C4-2B (cell line): Measurements from ENCODE around the gene HAAO.

Experiments used
- CTCF ChIP-seq: fragments of 450-650 bp; conservative IDR thresholded peaks from 2 replicates; pipeline ENCODE4 v1.5.1; 2017; ENCODE audit warnings: mild to moderate bottlenecking
- ZFX ChIP-seq: fragments of 450-650 bp; IDR thresholded peaks from 2 replicates; pipeline ENCODE4 v1.6.1; 2017

GRCh38 chr2:42792087-42792582 lies 248 bp downstream of the HAAO start:
- TF ChIP-seq CTCF = no peak
- no peak for TF ChIP-seq ZFX
